GM21528 (cell line): ENCODE measurements around the gene CMSS1.

ENCODE experiments used
- ATAC-seq: cut with Tn5 transposase; IDR thresholded peaks from one replicate; pipeline ENCODE4 v1.9.1; 2021; ENCODE audit warnings: mild to moderate bottlenecking, moderate library complexity; ENCODE audit not compliant: unreplicated experiment, low FRiP score

Gene CMSS1

DNA sequence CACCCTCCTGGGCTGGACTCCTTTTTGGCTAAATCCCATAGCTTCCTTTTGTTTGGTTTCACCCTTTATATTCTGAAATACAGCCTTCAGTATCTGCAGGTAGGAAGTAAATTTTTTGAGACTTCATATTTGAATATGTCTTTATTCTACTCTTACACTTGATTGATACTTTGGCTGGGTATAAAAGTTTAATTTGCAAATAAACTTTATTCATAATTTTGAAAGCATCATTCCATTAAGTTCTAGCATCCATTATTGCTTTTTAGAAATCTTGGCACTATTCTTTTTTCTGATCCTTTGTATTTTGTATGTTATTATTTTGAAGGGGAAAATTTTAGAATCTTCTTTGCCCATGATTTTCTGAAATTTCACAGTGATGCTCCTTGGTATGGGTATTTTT is 337.9 kb downstream of the CMSS1 start:
- ATAC-seq, result no peak

DNA sequence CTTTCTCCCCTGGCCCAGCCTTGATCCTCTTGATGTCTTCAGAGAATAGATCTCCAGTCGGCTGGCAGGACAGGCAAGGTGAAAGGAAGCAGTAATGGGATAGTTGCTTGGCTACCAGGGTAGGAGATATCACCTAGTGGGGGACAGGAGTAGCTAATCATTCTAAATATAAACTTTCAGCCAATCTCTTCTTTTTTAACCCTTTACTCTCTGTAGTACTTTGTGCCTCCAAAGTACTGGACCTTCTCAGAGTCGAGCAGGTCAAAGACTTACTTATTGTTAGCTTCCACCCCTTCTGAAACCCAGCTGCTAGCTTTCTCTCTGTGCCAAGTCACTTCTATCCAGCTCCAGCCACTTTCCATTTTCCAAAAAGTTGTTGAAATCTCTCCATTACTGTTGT is 340.0 kb downstream of the CMSS1 start:
- ATAC-seq, result no peak

DNA sequence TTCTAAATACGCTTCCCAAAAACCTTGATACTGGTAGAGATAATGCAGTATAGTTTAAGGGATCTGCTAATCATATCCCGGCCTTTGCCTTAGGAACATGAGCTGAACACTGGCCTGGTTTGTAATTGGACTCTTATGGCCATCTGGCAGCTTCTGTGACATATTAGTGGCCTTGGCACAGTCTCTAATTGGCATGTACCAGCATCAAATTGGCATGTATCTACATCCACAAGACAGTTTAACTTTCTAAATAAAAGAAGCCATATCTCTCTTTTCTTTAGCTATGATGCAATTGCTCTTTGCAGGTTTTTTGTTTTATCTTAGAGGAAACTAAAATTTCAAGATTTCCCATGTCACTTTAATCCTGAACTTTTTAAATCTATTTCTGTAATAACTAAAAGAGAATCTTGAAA is 341.3 kb downstream of the CMSS1 start:
- ATAC-seq, result no peak

DNA sequence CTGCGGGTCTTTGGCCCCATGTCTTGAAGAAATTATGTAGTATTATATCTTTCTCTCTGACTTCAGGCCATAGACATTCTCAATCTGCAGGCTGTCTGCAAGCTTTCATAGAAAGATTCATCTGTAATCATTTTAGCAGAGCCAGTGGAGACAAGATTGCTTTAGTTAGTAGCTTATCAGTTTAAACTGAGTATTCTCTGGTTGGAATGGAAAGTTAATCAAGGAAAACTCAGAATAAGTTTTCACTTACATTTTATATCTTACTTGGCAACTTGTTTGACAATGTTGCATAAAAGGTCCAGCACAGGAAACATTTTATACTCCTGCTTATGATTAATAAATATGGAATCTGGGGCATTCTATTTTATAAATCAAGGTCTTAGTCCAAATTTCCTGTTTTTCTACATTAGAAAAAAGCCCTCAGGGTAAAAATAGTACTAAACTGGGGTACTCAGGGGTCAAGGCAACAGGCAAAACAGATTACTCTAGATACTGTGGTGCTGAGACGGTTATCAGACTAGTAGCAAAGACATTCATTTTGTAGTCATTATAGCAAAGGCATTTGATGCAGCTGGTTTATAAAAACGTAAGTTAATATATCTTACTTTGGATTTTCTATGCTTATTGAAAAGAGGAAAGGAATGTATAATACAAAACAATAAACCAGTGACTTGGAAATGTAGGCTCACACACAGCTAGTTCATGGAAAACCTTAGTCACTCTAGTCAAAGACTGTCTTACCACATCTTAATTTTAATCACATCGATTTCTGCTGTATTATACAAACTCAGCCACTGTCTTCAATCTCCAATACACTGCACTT is 341.9 kb downstream of the CMSS1 start:
- ATAC-seq, result no peak

DNA sequence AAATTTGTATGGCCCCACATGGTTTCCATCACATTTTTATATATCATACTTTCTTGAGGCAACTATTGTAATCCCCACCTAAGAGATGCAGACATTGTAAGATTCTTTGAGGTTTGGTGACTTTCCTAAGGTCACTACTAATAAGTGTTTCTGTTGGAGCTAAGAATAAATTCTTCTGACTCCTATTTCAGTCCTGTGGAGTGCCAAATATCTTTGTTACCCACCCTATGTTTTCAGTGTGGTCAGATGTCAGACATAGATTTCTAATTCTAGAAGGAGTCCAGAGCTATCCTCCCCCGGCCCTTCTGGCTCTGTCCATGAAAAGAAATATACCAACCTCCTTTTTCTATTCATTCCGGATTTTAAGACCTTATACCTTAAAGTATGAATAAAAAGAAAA is 342.9 kb downstream of the CMSS1 start:
- no peak for ATAC-seq

DNA sequence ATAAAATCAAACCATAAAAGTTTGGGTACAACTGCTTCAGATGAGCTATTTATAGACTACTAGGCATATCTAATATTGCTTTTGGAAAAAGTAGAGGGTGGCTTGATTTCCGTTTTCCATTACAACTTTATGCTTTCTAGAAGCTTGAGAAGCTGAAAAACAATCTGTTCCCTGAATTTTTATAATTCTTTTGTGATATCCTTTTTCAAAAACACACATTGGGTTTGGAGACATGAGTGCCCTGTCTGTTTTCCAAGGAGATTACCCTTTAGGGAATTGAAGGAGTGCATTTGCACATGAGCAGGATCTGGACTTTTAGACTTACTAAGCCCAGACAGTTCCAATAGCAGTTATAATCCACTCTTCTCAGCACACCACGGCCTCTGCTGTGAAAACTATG is 346.1 kb downstream of the CMSS1 start:
- no peak for ATAC-seq

DNA sequence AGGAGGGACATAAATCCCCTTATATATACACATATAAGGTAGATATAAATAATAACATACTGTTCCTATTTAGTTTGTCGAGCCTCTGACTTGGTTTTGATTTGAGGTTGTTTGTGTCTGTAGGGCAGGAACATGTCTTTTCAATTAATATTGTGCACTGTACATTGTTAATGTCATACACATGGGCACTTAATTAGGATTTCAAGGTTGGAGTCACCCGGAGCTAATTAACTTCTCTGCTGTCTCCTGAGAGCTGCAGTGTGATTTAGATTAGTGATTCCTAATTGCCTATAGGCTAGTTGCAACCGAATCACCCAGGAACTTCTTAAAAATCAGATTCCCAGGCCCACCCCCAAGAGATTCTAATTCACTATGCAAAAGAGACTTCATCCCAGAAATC is 347.1 kb downstream of the CMSS1 start:
- no peak for ATAC-seq

DNA sequence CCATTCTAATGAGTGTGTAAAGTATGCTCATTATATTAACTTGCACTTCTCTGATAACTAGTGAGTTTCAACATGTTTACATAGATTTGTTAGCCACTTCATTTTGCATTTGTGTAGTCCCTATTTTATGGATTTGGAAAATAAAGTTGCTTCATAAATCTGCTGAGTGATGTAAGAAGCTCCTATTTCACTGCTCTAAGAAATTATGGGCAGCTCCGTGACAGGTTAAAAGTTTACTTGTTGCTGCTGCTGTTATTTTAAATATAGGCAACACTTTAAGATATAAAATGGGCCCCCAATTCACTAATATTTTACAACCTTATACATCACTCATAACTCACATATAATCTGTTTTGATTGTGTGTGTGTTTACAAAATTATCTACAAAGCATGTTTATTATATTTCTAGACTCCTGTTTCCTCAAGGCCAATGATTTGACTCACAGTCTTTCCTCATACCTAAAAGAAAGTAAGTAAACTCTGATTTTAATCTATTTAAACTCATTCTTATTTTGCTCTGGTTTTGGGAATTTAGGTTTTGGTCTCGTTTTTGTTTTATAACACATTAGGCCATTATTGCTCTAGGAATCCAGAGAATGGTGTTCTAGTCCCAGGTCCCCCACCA is 348.4 kb downstream of the CMSS1 start:
- ATAC-seq, result no peak

DNA sequence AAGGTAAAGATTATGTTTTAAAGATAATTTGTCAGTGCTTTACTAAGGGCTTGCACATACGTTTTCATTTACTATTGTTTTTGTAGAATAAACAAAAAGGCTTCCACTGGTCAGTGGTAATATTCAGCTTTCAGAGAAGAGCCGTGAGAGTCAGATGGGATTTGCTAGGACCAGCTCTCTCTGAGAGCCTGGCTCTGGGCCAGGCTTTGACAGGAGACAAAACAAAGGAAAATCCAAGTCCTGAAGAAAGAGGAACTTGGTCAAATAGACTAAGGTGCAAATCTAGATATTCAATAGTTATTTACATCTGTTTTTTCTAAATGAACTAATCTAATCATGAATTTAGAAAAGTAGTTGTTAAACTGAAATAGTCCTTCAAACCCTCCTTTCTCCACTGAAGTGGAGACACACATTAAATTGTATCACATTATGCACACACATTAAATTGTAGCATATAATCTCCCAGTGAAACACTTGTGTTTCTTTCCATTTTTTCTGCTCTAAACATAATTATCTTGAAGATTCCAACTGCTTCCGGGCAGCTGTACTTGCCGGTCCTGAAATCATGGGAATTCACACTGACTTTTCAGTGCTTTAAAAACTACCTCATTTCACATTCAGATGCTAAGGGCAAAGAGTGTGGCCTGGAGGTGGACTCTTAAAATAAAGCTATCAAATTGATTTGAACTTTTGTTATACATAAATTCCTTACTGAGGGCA is 351.7 kb downstream of the CMSS1 start:
- no peak for ATAC-seq

DNA sequence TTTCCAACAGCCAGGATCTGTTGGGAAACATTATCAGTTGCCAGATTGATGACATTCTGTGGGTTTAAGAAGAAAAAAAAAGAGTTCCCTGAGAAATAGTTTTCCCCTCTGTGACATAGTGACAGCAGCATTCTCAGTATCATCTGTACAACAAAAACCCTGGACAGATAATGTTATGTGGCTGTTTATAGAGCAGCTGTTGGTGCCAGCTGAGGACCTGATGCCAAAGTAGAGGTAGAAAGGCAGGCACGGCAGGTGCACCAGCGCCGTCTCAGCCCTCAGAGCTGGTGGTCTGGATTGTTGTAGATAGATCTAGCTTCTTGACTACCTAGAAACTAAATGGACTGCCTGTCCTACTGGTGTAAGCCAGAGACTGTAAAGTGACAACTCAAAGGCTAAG is 352.8 kb downstream of the CMSS1 start:
- no peak for ATAC-seq

DNA sequence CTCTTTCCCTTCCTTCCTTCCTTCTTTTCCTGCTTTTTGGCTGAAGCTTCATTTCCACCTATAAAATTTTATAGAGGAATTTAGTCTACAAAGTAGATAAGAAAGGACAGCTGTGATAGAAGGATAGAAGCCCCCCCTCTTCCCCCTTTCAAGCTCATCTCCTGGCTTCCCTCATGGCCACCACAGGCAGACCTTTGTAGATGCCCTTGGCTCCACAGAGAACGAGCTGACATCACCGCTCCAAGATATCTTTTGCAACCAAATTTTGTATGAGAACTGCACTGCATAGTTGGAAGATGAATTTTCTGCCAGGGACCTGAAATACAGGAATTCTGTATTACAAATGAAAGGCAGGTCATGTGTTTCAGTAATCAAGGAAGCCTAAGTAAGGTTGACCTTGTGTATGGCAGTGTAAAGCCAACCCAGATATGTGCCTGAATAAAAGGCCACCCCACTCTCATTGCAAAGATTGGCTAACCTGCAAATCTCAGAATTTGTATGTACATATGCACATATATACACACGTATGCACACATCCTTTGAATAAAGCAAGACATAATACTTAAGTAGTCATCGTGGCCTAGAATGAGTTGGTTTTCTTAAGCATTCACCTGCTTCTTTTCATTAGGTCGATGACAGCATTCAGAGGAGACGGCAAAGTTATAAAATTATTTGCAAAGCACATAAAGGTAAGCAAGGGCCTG is 353.7 kb downstream of the CMSS1 start:
- ATAC-seq, result no peak

DNA sequence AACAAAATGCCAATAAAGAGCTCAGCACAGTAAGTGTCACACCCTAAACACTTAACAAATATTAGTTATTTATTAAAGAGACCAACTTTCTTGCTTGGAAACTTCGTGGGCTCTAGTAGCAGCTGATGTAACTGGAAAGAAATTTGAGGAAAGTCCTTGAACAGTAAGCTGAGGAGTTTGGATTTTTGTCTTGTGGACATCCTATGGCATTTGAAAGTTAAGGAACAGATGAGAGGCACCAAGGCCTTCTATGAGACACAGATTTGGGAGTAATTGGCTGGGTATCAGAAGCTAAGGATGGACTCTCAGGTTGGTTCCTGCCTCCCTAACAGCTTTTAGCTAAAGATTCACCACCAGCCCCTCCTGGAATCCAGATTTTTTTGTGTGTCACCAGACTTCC is 356.3 kb downstream of the CMSS1 start:
- ATAC-seq, result no peak

DNA sequence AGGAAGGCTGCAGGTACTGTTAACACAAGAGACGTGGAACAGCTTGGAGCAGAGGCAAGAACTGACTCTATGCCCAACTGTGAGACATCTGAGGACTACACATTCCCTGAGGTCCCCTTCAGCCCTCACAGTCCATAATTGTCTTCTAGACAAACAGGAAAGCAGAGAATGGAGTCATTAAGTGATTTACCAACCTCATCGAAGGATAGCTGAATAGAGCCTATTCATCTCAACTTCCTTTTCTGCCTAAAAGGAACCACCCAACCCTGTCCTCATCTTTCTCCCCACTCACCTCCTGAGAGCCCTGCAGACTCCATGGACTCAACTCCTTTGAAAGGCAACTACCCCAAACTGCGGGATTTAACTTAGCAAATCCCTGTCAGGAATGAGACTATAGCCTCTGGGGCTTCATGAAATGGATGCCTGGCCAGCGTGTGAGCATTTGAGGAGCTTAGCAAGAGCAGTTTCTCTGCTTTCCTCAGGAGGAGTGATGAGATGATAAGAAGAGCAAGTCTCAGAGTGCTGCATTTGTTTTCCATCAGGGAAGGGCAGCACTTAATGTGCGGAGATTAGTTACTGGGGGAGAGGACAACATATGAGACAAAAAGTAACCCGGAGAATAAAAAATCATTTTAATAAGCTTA is 358.1 kb downstream of the CMSS1 start:
- no peak for ATAC-seq

DNA sequence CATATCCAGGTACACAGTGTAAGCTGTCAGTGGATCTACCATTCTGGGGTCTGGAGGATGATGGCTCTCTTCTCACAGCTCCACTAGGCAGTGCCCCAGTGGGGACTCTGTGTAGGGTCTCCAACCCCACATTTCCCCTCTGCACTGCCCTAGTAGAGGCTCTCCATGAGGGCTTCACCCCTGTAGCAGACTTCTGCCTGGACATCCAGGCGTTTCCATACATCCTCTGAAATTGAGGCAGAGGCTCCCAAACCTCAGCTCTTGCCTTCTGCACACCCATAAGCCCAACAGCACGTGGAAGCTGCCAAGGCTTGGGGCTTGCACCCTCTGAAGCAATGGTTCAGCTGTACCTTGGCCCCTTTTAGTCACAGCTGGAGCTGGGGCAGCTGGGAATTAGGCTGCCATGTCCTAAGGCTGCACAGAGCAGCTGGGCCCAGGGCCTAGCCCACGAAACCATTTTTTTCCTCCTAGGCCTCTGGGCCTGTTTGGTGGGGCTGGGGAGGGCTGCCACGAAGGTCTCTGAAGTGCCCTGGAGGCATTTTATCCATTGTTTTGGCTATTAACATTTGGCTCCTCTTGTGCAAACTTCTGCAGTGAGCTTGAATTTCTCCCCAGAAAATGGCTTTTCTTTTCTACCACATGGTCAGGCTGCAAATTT is 362.2 kb downstream of the CMSS1 start:
- ATAC-seq, result no peak

DNA sequence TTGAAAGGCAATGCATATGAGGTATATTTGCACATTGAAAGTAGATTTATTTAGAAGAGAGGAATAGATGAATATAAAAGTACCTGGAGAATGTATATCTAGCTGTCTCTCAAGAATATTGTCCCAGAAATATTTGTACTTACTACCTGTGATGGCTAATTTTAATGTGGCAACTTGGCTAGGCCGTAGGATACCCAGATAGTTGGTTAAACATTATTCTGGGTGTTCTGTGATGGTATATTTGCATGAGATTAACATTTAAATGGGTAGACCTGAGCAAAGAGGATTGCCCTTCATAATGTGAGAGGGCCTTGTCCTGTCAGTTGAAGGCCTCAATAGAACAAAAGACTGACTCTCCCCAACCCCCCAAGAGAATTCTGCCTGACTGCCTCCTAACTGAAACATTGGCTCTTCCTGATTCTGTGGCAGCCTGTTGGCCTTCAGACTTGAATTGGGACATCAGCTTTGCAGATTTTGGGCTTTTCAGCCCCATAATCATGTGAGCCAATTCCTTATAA is 366.0 kb downstream of the CMSS1 start:
- no peak for ATAC-seq

DNA sequence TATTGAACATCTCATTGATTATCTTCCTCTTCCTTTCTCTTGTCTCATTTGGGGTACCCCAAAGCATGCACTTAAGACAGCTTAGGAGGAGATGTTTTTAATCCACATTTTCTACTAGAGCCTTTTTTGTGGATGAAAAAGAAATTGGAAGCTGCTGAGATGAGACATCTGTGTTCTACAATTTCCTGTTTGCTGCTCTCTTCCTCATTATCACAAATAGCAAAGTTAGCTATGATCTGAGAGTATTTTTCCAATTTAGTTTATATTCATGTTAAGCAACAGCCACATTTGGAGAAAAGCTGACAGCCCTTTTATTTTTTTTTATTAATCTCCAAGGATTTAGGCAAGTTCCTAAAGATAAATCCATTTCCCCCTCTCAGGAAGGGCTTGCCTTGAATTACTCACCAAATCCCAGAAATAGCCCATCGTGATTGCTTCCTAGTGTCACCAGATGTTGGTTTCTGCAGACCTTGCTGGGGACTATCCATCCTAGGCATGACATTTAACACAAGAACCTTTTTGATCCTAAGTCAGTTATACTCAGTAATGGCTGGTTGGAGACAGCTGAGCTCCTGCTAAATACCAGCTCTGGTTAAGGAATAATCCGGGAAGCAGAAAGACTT is 367.4 kb downstream of the CMSS1 start:
- ATAC-seq, result no peak

DNA sequence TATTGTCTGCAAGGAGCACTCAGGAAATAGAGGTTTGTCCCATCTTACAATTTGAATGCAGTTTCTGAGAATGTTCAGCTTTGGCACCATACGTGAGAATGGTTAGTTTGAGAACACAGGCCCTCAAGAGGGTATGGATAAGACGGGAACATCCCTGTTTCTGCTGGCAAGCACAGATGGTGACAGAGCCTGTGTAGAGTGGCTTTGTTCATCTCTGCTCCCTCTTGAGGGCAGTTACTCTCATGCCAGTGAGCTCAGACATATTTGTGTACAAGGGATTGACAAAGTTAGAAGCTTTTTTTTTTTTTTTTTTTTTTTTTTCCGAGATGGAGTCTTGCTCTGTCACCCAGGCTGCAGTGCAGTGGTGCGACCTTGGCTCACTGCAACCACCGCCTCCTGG is 368.2 kb downstream of the CMSS1 start:
- no peak for ATAC-seq

DNA sequence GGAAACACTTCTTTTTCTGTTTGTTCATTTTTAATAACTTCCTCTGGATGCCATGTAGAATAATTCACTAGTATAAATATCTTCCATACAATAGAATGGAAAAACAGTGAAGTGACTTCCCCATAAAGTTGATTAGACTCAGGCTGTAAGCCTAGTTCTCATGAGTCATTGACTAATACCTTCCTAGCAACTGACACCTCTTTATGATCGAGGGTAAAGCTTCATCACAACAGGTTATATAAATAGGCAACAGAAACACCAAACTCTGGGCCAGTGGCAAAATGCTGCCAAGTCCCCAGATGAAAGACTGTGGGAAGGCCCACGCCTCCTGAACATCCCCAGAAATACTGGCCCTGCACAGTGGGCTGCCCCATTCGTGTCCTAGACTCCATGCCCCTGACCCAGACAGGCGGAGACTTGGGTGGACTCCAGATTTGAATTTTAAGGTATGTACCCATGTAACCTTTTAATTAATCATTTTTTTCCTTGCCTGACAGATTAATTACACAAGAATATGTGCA is 371.8 kb downstream of the CMSS1 start:
- ATAC-seq, result no peak

DNA sequence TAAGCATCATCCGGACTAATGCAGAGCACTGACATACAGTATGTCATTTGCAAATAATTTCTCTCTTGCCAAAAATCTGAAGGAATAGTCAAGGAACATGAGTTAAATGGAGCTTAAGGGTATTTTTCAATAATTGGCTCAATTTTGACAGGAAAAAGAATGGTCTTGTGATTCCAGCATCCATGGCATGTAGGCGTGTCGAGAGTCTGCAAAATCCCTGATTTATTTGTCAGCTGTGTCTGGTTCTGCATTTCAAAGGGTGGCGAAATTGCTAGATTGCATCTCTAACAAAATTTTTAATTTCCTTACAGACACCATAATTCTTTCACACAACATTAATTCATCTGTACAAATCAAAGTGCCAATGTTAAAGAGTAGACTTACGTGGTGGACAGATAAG is 377.7 kb downstream of the CMSS1 start:
- no peak for ATAC-seq
